CD4-positive, alpha-beta T cell treated with Interleukin-17A for 4 hours (primary cell): ENCODE data around the gene LRRC43.

ENCODE experiments used
- DNase-seq: peaks from one replicate; pipeline ENCODE4 v3.0.0-alpha.2; 2020; ENCODE audit warnings: mixed read lengths

The LRRC43 gene

GRCh38 chr12:122182887-122183587, at the start of gene LRRC43:
Gene LRRC43 (plus strand): TSS chr12:122183123. CDS start chr12:122183145, 22 bp downstream.
- DNase-seq = peak; percentile 48

- DNase-seq = no peak
Measured at GRCh38 chr12:122133192-122133950, 49.6 kb upstream of the LRRC43 start.

GRCh38 chr12:122135437-122136031, 47.4 kb upstream of the LRRC43 start:
- DNase-seq = no peak

- no peak for DNase-seq
Measured at GRCh38 chr12:122137229-122137628, 45.7 kb upstream of the LRRC43 start.

- no peak for DNase-seq
Measured at GRCh38 chr12:122137681-122138080, 45.2 kb upstream of the LRRC43 start.

GRCh38 chr12:122138181-122138580, 44.7 kb upstream of the LRRC43 start:
- no peak for DNase-seq

- DNase-seq = no peak
Measured at GRCh38 chr12:122138616-122139015, 44.3 kb upstream of the LRRC43 start.

- DNase-seq = no peak
Measured at GRCh38 chr12:122139266-122139665, 43.7 kb upstream of the LRRC43 start.

- DNase-seq = no peak
Measured at GRCh38 chr12:122139941-122140340, 43.0 kb upstream of the LRRC43 start.

GRCh38 chr12:122140467-122141257, 42.3 kb upstream of the LRRC43 start:
- DNase-seq = no peak

GRCh38 chr12:122141911-122142725, 40.8 kb upstream of the LRRC43 start:
- DNase-seq = no peak

- DNase-seq = no peak
Measured at GRCh38 chr12:122142857-122143256, 40.1 kb upstream of the LRRC43 start.

GRCh38 chr12:122144885-122145284, 38.0 kb upstream of the LRRC43 start:
- DNase-seq = no peak

GRCh38 chr12:122145505-122146330, 37.2 kb upstream of the LRRC43 start:
- DNase-seq = no peak

- DNase-seq = no peak
Measured at GRCh38 chr12:122147514-122148290, 35.2 kb upstream of the LRRC43 start.

- no peak for DNase-seq
Measured at GRCh38 chr12:122148657-122149056, 34.3 kb upstream of the LRRC43 start.

GRCh38 chr12:122150127-122150681, 32.7 kb upstream of the LRRC43 start:
- DNase-seq = no peak

- DNase-seq = no peak
Measured at GRCh38 chr12:122152754-122153153, 30.2 kb upstream of the LRRC43 start.

- DNase-seq = no peak
Measured at GRCh38 chr12:122155705-122156104, 27.2 kb upstream of the LRRC43 start.

GRCh38 chr12:122158700-122159285, 24.1 kb upstream of the LRRC43 start:
- no peak for DNase-seq
